H9 (cell line): ENCODE measurements around the gene NFATC1. TPM values are rescaled to one million over a fixed set of nuclear protein-coding genes. Genes with fewer than 3 reads are reported as not detected.

Experiments
- DNase-seq: peaks from one replicate; pipeline ENCODE4 v3.0.0-alpha.2; 2017
- H2AFZ ChIP-seq: one replicate; pipeline ENCODE4 v1.6.1; 2013; ENCODE audit warnings: mild to moderate bottlenecking, low read length, control low read depth, moderate library complexity
- H2AK5ac ChIP-seq: 2 replicates; pipeline ENCODE4 v1.6.1; 2013; ENCODE audit warnings: low read length, control low read depth, mixed read lengths; ENCODE audit not compliant: insufficient read length
- H2BK120ac ChIP-seq: one replicate; pipeline ENCODE4 v1.6.1; 2013; ENCODE audit warnings: low read depth, mild to moderate bottlenecking, low read length, control low read depth, inconsistent platforms; ENCODE audit not compliant: poor library complexity, severe bottlenecking
- H2BK12ac ChIP-seq: 2 replicates; pipeline ENCODE4 v1.6.1; 2013; ENCODE audit warnings: low read length, control low read depth, mixed read lengths, low read depth; ENCODE audit not compliant: insufficient read length
- H2BK15ac ChIP-seq: 2 replicates; pipeline ENCODE4 v1.6.1; 2013; ENCODE audit warnings: low read depth, low read length, control low read depth
- H2BK20ac ChIP-seq: one replicate; pipeline ENCODE4 v1.6.1; 2013; ENCODE audit warnings: low read depth, mild to moderate bottlenecking, low read length, control low read depth, inconsistent platforms; ENCODE audit not compliant: poor library complexity, severe bottlenecking
- H2BK5ac ChIP-seq: 2 replicates; pipeline ENCODE4 v1.6.1; 2013; ENCODE audit warnings: low read length, control low read depth, mixed read lengths; ENCODE audit not compliant: insufficient read length
- H3K14ac ChIP-seq: 2 replicates; pipeline ENCODE4 v1.6.1; 2013; ENCODE audit warnings: low read length, control low read depth; ENCODE audit not compliant: insufficient read depth
- H3K18ac ChIP-seq: 2 replicates; pipeline ENCODE4 v1.6.1; 2013; ENCODE audit warnings: low read depth, mild to moderate bottlenecking, mixed read lengths, low read length, control low read depth; ENCODE audit not compliant: insufficient read length
- H3K23ac ChIP-seq: 2 replicates; pipeline ENCODE4 v1.6.1; 2013; ENCODE audit warnings: low read length, control low read depth, mixed read lengths, low read depth; ENCODE audit not compliant: insufficient read length
- H3K23me2 ChIP-seq: 2 replicates; pipeline ENCODE4 v1.6.1; 2013; ENCODE audit warnings: low read depth, mild to moderate bottlenecking, mixed read lengths, low read length, control low read depth; ENCODE audit not compliant: insufficient read length, poor library complexity, severe bottlenecking
- H3K27ac ChIP-seq: 2 replicates; pipeline ENCODE4 v1.5.1; 2013; ENCODE audit warnings: low read length, control low read depth, mixed read lengths, low read depth; ENCODE audit not compliant: insufficient read length
- H3K27me3 ChIP-seq: 2 replicates; pipeline ENCODE4 v1.6.1; 2013; ENCODE audit warnings: low read length, control low read depth, inconsistent platforms; ENCODE audit not compliant: insufficient read depth
- H3K4ac ChIP-seq: 2 replicates; pipeline ENCODE4 v1.6.1; 2013; ENCODE audit warnings: low read depth, mild to moderate bottlenecking, control low read depth, inconsistent platforms, low read length, moderate library complexity
- H3K4me1 ChIP-seq: 2 replicates; pipeline ENCODE4 v1.6.1; 2013; ENCODE audit warnings: low read length, control low read depth, inconsistent platforms; ENCODE audit not compliant: insufficient read depth
- H3K4me2 ChIP-seq: 2 replicates; pipeline ENCODE4 v1.6.1; 2013; ENCODE audit warnings: low read length, control low read depth, mixed read lengths; ENCODE audit not compliant: insufficient read length, insufficient read depth
- H3K56ac ChIP-seq: 2 replicates; pipeline ENCODE4 v1.6.1; 2013; ENCODE audit warnings: low read depth, mild to moderate bottlenecking, mixed read lengths, low read length, control low read depth; ENCODE audit not compliant: insufficient read length
- H3K79me1 ChIP-seq: 2 replicates; pipeline ENCODE4 v1.6.1; 2013; ENCODE audit warnings: low read depth, mild to moderate bottlenecking, moderate library complexity, low read length, control low read depth, inconsistent platforms; ENCODE audit not compliant: insufficient read depth, poor library complexity, severe bottlenecking
- H3K79me2 ChIP-seq: 2 replicates; pipeline ENCODE4 v1.6.1; 2013; ENCODE audit warnings: low read length, control low read depth, inconsistent platforms; ENCODE audit not compliant: insufficient read depth
- H3K9ac ChIP-seq: 2 replicates; pipeline ENCODE4 v1.6.1; 2013; ENCODE audit warnings: low read length, control low read depth, mixed read lengths; ENCODE audit not compliant: insufficient read length; ENCODE audit errors: extremely low read depth
- H3K9me3 ChIP-seq: one replicate; pipeline ENCODE4 v1.6.1; 2013; ENCODE audit warnings: low read depth, low read length, inconsistent platforms; ENCODE audit not compliant: control insufficient read depth
- H3T11ph ChIP-seq: one replicate; pipeline ENCODE4 v1.6.1; 2013; ENCODE audit warnings: mild to moderate bottlenecking, low read length, control low read depth, inconsistent platforms
- H4K20me1 ChIP-seq: one replicate; pipeline ENCODE4 v1.6.1; 2013; ENCODE audit not compliant: control insufficient read depth, insufficient read length, insufficient read depth
- H4K5ac ChIP-seq: 2 replicates; pipeline ENCODE4 v1.6.1; 2013; ENCODE audit warnings: low read depth, mild to moderate bottlenecking, mixed read lengths, low read length, control low read depth; ENCODE audit not compliant: insufficient read length
- H4K8ac ChIP-seq: replicated peaks from 2 replicates; pipeline ENCODE4 v1.6.1; 2013; ENCODE audit warnings: low read length, control low read depth, mixed read lengths, low read depth; ENCODE audit not compliant: insufficient read length
- H4K91ac ChIP-seq: 2 replicates; pipeline ENCODE4 v1.6.1; 2013; ENCODE audit warnings: low read depth, mild to moderate bottlenecking, moderate library complexity, mixed read lengths, low read length, control low read depth; ENCODE audit not compliant: insufficient read length
- H3K27ac Mint-ChIP-seq, 3 experiments: 2 replicates in 2 of 3; 3 replicates in 1 of 3; pipeline ENCODE4 v1.8.0; 2020 to 2021; ENCODE audit warnings: mixed read lengths in 3 of 3, mild to moderate bottlenecking in 1 of 3, moderate library complexity in 1 of 3
- H3K27me3 Mint-ChIP-seq: 2 replicates; pipeline ENCODE4 v1.8.0; 2021; ENCODE audit warnings: low read depth, mild to moderate bottlenecking, moderate library complexity, mixed read lengths
- H3K36me3 Mint-ChIP-seq, 3 experiments: 2 replicates in 2 of 3; 3 replicates in 1 of 3; pipeline ENCODE4 v1.8.0; 2020 to 2021; ENCODE audit warnings: low read depth in 3 of 3, mixed read lengths in 3 of 3; ENCODE audit not compliant: insufficient read depth in 1 of 3
- H3K4me1 Mint-ChIP-seq, 2 experiments: 2 replicates each; pipeline ENCODE4 v1.8.0; 2020; ENCODE audit warnings: mixed read lengths in 2 of 2
- H3K4me3 Mint-ChIP-seq, 2 experiments: 2 replicates in 1 of 2; 3 replicates in 1 of 2; pipeline ENCODE4 v1.8.0; 2020 to 2021; ENCODE audit warnings: mild to moderate bottlenecking in 2 of 2, mixed read lengths in 2 of 2, moderate library complexity in 1 of 2
- H3K9me3 Mint-ChIP-seq, 2 experiments: 2 replicates in 1 of 2; 3 replicates in 1 of 2; pipeline ENCODE4 v1.8.0; 2020; ENCODE audit warnings: mild to moderate bottlenecking in 2 of 2, mixed read lengths in 2 of 2, moderate library complexity in 1 of 2
- CTCF ChIP-seq: fragments of 200-600 bp; sonication (generic); conservative IDR thresholded peaks from 3 replicates; pipeline ENCODE4 v1.8.0; 2021; ENCODE audit warnings: antibody characterized with exemption, mild to moderate bottlenecking
- WGBS: extraction: QIAGEN DNeasy Blood & Tissue Kit; methylation state at CpG from one replicate; pipeline ENCODE4 v1.1.7; 2013; ENCODE audit warnings: missing lambda C conversion rate, low lambda C conversion rate, mixed read lengths; ENCODE audit not compliant: insufficient read length; ENCODE audit errors: extremely low coverage; 5-methylcytosine and 5-hydroxymethylcytosine counted together
- total RNA-seq: library from RNA; stranded (reverse); gene quantifications from 2 replicates; pipeline ENCODE4 v1.2.1, GENCODE V29; 2021

NFATC1 gene
- total RNA-seq, 1 experiment from 2014 or later: 5.5 TPM

GRCh38 chr18:79452991-79453645, 57.4 kb downstream of the NFATC1 start:
- Histone ChIP-seq H3K14ac (no peak overlapping the region), H3K9me3 (no peaks in the 10 kb centered on the region), H2AFZ (no peak overlapping the region), H2BK20ac (no peak overlapping the region), H3T11ph (no peak overlapping the region), H3K4me2 (no peak overlapping the region), H3K4ac (no peak overlapping the region), H3K23me2 (no peaks in the 10 kb centered on the region), H3K27ac (no peak overlapping the region), H3K56ac (no peak overlapping the region), H3K79me2 (no peaks in the 10 kb centered on the region), H3K23ac (no peak overlapping the region), H3K27me3 (no peaks in the 10 kb centered on the region), H2BK120ac (no peak overlapping the region), H4K91ac (no peak overlapping the region), H4K20me1 (no peaks in the 10 kb centered on the region), H2BK5ac (no peak overlapping the region), H3K79me1 (no peaks in the 10 kb centered on the region), H3K18ac (no peak overlapping the region), H2AK5ac (no peak overlapping the region), H2BK12ac (no peak overlapping the region), H3K4me1 (no peaks in the 10 kb centered on the region), H3K9ac (no peak overlapping the region), H2BK15ac (no peak overlapping the region), H4K5ac (no peak overlapping the region), H4K8ac (no peak overlapping the region)
- no peaks in the 10 kb centered on the region for H3K27me3 Mint-ChIP-seq
- H3K36me3 Mint-ChIP-seq: no peaks in the 10 kb centered on the region
- H3K4me1 Mint-ChIP-seq: no peaks in the 10 kb centered on the region
- no peak for TF ChIP-seq CTCF
- H3K27ac Mint-ChIP-seq: no peak overlapping the region
- H3K9me3 Mint-ChIP-seq: no peaks in the 10 kb centered on the region
- no CpG with 5 or more reads among the region's 19 CpGs for WGBS
- no peak overlapping the region for H3K4me3 Mint-ChIP-seq
- no peak for DNase-seq
